Muscle of leg (tissue), 11 donors: ENCODE results near the gene DBH. TPM values are rescaled to one million over a fixed set of nuclear protein-coding genes. Genes with fewer than 3 reads are reported as not detected.
"Not testable (repeated sequence)": the region's sequence is repeated elsewhere in the genome, so short reads cannot be mapped to it uniquely, and the experiment has no call there.

Experiments
- DNase-seq: peaks from one replicate; pipeline ENCODE4 v3.0.0; 2013
- H3K27ac ChIP-seq: one replicate; pipeline ENCODE4 v1.5.1; 2013; ENCODE audit warnings: mild to moderate bottlenecking, low read length, control low read depth
- H3K27me3 ChIP-seq: one replicate; pipeline ENCODE4 v1.6.1; 2013; ENCODE audit warnings: low read length; ENCODE audit not compliant: control insufficient read depth, insufficient read depth
- H3K36me3 ChIP-seq: one replicate; pipeline ENCODE4 v1.6.1; 2013; ENCODE audit warnings: low read length; ENCODE audit not compliant: control insufficient read depth, insufficient read depth
- H3K4me1 ChIP-seq: one replicate; pipeline ENCODE4 v1.6.1; 2013; ENCODE audit warnings: low read length; ENCODE audit not compliant: control insufficient read depth, insufficient read depth
- H3K4me3 ChIP-seq: one replicate; pipeline ENCODE4 v1.5.1; 2013; ENCODE audit warnings: low read length, control low read depth
- H3K9me3 ChIP-seq: replicated peaks from 2 replicates; pipeline ENCODE4 v1.6.1; 2013; ENCODE audit warnings: low read depth, low read length; ENCODE audit not compliant: control insufficient read depth
- WGBS: methylation state at CpG from one replicate; pipeline ENCODE4 v1.1.5; 2013; ENCODE audit warnings: missing lambda C conversion rate; ENCODE audit not compliant: insufficient coverage; 5-methylcytosine and 5-hydroxymethylcytosine counted together
- polyA plus RNA-seq, 8 donors: library from polyadenylated mRNA; unstranded; fragments of 120-200 nt; gene quantifications; one replicate each; pipeline versions ENCODE4 v1.2.1 to v1.2.3, GENCODE V29; 2013; ENCODE audit warnings: inconsistent platforms in 1 of 8, low replicate concordance in 1 of 8; ENCODE audit not compliant: insufficient read length in 8 of 8, insufficient read depth in 1 of 8
- total RNA-seq: library from RNA; stranded (reverse); fragments of 120-200 nt; gene quantifications from one replicate; pipeline ENCODE4 v1.2.4, GENCODE V29; 2013

Gene DBH
- total and polyA plus RNA-seq, 9 donors: 0.48 to 0.87 (median 0.64) TPM; not detected in 1

DNA sequence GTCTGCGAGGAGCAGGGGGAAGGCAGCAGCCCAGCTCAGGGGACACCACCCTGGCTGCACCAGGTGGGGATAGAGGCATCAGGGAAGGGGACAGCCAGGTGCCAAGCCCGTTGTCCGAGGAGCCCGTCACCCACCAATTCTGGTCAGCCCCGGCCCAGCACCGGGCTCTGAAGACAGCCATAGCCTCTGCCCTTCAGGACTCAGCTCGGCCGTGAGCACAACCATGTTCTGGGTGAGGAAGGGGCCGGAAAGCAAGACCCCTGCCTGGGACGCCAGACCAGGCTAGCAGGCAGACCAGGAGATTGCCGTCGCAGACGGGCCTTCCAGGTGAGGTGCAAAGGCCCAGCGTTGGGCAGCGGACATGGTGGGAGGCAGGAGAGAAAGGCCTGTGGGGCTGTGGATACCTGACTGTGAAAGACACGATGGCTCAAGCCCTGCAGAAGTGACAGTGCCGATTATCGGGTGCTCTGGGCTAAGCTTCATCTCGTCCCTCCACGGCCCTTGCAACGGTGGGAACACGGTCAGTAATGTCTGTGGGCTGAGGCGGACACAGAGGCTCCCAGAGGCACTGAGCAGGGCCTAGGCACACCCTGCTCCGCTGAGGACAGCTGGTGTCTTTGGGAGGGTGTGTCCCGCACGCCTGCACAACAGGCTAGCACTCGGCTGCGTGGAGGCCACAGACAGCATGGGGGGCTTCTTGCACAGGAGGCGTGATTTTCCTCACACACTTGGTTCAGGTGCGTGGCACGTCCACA lies 36.5 kb downstream of the DBH start:
- peaks cover 8% of the 10 kb centered on the region for H3K36me3 ChIP-seq
- 81% methylated on average over 30 of the region's 31 CpGs for WGBS
- no peak for DNase-seq
- no peaks in the 10 kb centered on the region for H3K27me3 ChIP-seq
- no peak overlapping the region for H3K4me3 ChIP-seq
- no peaks in the 10 kb centered on the region for H3K9me3 ChIP-seq
- no peak overlapping the region for H3K27ac ChIP-seq
- H3K4me1 ChIP-seq: peaks cover 14% of the 10 kb centered on the region

- Histone ChIP-seq H3K27ac (no peak overlapping the region), H3K4me3 (no peak overlapping the region), H3K4me1 (peaks cover 19% of the 10 kb centered on the region), H3K27me3 (no peaks in the 10 kb centered on the region), H3K9me3 (no peaks in the 10 kb centered on the region), H3K36me3 (peaks cover 8% of the 10 kb centered on the region)
- WGBS: 39% methylated on average over 6 of the region's 9 CpGs
- no peak for DNase-seq
Measured at GRCh38 chr9:133673258-133673655, 37.1 kb downstream of the DBH start.

DNA sequence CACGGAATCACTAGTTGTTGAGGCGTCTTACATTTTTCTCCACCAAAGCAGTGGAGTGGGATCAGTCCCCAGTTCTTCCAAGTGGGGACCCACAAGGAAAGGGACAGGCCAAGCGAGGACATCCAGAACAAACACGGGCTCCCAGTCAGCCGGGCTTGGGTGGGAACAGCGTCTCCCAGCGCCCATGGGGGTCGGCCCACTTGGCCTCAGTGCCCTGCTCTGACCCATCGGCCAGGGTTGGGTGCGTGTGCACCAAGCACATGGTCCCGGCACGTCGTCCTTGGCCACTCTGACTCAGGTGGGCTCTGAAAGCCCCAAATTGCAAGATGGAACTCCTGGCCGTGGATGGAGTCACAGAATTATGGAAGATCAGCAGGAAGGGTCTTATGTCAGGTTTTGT lies 37.9 kb downstream of the DBH start:
- peaks cover 27% of the 10 kb centered on the region for H3K4me1 ChIP-seq
- H3K4me3 ChIP-seq: no peak overlapping the region
- DNase-seq: no peak
- 86% methylated on average over 11 of the region's 14 CpGs for WGBS
- peaks cover 2% of the 10 kb centered on the region for H3K27me3 ChIP-seq
- peaks cover 8% of the 10 kb centered on the region for H3K36me3 ChIP-seq
- no peaks in the 10 kb centered on the region for H3K9me3 ChIP-seq
- no peak overlapping the region for H3K27ac ChIP-seq

DNA sequence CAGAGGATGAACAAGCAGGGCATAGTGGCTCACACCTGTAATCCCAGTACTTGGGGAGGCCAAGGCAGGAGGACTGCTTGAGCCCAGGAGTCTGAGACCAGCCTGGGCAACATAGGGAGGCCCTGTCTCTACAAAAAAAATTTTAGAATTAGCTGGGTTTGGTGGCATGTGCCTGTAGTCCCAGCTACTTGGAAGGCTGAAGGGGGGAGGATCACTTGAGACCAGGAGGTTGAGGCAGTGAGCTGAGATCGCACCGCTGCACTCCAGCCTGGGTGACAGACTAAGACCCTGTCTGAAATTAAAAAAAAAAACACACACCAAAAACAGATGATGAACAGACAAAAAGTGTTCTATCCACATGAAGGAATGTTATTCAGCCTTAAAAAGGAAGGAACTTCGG lies 39.6 kb downstream of the DBH start:
- DNase-seq, H3K27me3 ChIP-seq, H3K4me3 ChIP-seq, H3K27ac ChIP-seq, H3K9me3 ChIP-seq, H3K36me3 ChIP-seq: not testable (repeated sequence)
- WGBS: no CpG with 5 or more reads among the region's 3 CpGs
- H3K4me1 ChIP-seq: peaks cover 42% of the 10 kb centered on the region

GRCh38 chr9:133676450-133676849 lies 40.3 kb downstream of the DBH start:
- H3K36me3 ChIP-seq: peaks cover 4% of the 10 kb centered on the region
- no peak for DNase-seq
- peaks cover 49% of the 10 kb centered on the region for H3K4me1 ChIP-seq
- peaks cover 3% of the 10 kb centered on the region for H3K27me3 ChIP-seq
- no peak overlapping the region for H3K27ac ChIP-seq
- H3K9me3 ChIP-seq: no peaks in the 10 kb centered on the region
- no peak overlapping the region for H3K4me3 ChIP-seq
- 74% methylated on average over 9 of the region's 10 CpGs for whole genome bisulfite sequencing

- no peak overlapping the region for H3K4me3 ChIP-seq
- no peaks in the 10 kb centered on the region for H3K9me3 ChIP-seq
- 94% methylated on average over 8 of the region's 17 CpGs for WGBS
- H3K27ac ChIP-seq: no peak overlapping the region
- peaks cover 1% of the 10 kb centered on the region for H3K36me3 ChIP-seq
- DNase-seq: no peak
- peaks cover 57% of the 10 kb centered on the region for H3K4me1 ChIP-seq
- H3K27me3 ChIP-seq: peaks cover 3% of the 10 kb centered on the region
Measured at GRCh38 chr9:133677126-133678010, 41.2 kb downstream of the DBH start.

DNA sequence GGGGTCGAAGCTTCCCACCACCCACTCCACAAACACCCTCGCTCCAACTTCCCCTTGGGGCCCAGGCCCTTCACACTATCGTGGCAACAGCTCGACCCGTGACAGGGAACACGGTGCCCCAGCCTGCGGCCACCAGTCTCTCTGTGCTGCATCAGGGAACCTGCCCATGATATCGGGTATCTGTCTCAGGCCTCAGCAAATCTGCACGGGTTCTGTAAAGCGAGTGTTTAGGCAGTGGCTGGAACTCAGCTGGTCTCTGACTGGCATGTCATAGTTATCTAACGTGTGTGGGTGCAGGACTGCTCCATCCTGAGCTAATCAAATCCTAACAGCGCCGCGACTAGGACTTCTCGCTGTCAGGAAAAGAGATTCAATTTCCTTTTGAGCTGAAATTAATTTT lies 42.9 kb downstream of the DBH start:
- Histone ChIP-seq H3K4me1 (peaks cover 60% of the 10 kb centered on the region), H3K27me3 (peaks cover 3% of the 10 kb centered on the region), H3K9me3 (no peaks in the 10 kb centered on the region), H3K27ac (peak overlapping the region; percentile 55), H3K36me3 (no peaks in the 10 kb centered on the region), H3K4me3 (no peak overlapping the region)
- WGBS: 47% methylated on average over 10 of the region's 15 CpGs
- no peak for DNase-seq

DNA sequence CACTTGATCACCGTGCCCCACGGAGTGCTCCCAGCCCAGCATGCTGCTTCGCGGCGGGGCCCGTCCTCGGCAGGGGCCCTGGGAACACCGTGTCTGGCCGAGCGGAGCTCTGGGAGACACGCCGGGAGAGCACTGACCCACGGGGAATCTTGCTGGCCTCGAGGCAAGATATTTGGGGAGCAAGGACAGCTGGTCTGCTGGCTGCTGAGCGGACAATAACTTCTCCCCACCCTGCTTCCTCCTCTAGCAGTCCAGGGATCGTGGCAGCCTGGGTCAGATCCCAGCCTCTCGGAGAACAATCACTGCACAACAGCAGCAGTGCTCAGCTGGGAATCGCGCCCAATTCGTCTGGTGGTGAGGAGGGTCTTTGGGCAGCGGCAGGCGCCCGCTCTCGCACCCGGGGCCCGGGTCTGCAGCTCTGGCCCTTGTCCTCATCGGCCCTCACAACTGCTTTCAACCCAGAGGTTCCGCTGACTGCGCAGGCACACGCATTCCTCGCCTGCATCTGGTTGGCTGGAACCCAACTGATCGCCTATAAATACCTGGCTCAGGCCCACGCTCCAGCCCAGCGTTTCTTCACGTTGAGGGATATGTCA lies 43.4 kb downstream of the DBH start:
- 26% methylated on average over 32 of the region's 35 CpGs for WGBS

GRCh38 chr9:133680250-133680975 lies 44.2 kb downstream of the DBH start:
- H3K4me1 ChIP-seq: peaks cover 68% of the 10 kb centered on the region
- no peak for DNase-seq
- 67% methylated on average over 17 of the region's 21 CpGs for WGBS
- peaks cover 3% of the 10 kb centered on the region for H3K27me3 ChIP-seq
- H3K9me3 ChIP-seq: no peaks in the 10 kb centered on the region
- peak overlapping the region; percentile 17 for H3K27ac ChIP-seq
- H3K4me3 ChIP-seq: no peak overlapping the region
- H3K36me3 ChIP-seq: no peaks in the 10 kb centered on the region

More for the DNA sequence above, 43.4 kb downstream of the DBH start:
- Histone ChIP-seq H3K4me1 (peaks cover 64% of the 10 kb centered on the region), H3K4me3 (no peak overlapping the region), H3K27ac (peak overlapping the region; percentile 55), H3K36me3 (no peaks in the 10 kb centered on the region), H3K9me3 (no peaks in the 10 kb centered on the region), H3K27me3 (peaks cover 3% of the 10 kb centered on the region)
- DNase-seq: peak; percentile 90
